Endothelial cell (in vitro differentiated cells): ENCODE measurements around the gene DOCK1. TPM values are rescaled to one million over a fixed set of nuclear protein-coding genes. Genes with fewer than 3 reads are reported as not detected.

ENCODE experiments used
- DNase-seq: peaks from one replicate; pipeline ENCODE4 v3.0.0; 2021; ENCODE audit warnings: low spot score
- H3K27ac Mint-ChIP-seq: one replicate; pipeline ENCODE4 v1.8.0; 2021; ENCODE audit warnings: mixed read lengths, inconsistent platforms; ENCODE audit not compliant: unreplicated experiment
- H3K27me3 Mint-ChIP-seq: one replicate; pipeline ENCODE4 v1.8.0; 2021; ENCODE audit warnings: mild to moderate bottlenecking, moderate library complexity, mixed read lengths, inconsistent platforms; ENCODE audit not compliant: unreplicated experiment
- H3K36me3 Mint-ChIP-seq: one replicate; pipeline ENCODE4 v1.8.0; 2021; ENCODE audit warnings: mild to moderate bottlenecking, low read depth, mixed read lengths, inconsistent platforms; ENCODE audit not compliant: unreplicated experiment
- H3K4me1 Mint-ChIP-seq: one replicate; pipeline ENCODE4 v1.8.0; 2021; ENCODE audit warnings: mild to moderate bottlenecking, mixed read lengths, inconsistent platforms; ENCODE audit not compliant: unreplicated experiment
- H3K4me3 Mint-ChIP-seq: one replicate; pipeline ENCODE4 v1.8.0; 2021; ENCODE audit warnings: mild to moderate bottlenecking, mixed read lengths, inconsistent platforms; ENCODE audit not compliant: unreplicated experiment
- H3K9me3 Mint-ChIP-seq: one replicate; pipeline ENCODE4 v1.8.0; 2021; ENCODE audit warnings: mixed read lengths, inconsistent platforms; ENCODE audit not compliant: unreplicated experiment
- total RNA-seq: library from RNA; stranded (reverse); fragmentation: NEBNext Ultra II Directional; extraction: Animal tissue kit (Norgen Biotek cat#: 25700); gene quantifications from one replicate; pipeline ENCODE4 v1.2.1, GENCODE V29; 2021; ENCODE audit not compliant: unreplicated experiment
- TF ChIP-seq, protein P1 (sequence below): fragments of 200-600 bp; sonication (generic); IDR thresholded peaks from one replicate; pipeline ENCODE4 v1.5.0; 2021; ENCODE audit warnings: antibody characterized with exemption; ENCODE audit not compliant: unreplicated experiment

Gene DOCK1
- total RNA-seq, 1 donor from 2014 or later: 116 TPM

DNA sequence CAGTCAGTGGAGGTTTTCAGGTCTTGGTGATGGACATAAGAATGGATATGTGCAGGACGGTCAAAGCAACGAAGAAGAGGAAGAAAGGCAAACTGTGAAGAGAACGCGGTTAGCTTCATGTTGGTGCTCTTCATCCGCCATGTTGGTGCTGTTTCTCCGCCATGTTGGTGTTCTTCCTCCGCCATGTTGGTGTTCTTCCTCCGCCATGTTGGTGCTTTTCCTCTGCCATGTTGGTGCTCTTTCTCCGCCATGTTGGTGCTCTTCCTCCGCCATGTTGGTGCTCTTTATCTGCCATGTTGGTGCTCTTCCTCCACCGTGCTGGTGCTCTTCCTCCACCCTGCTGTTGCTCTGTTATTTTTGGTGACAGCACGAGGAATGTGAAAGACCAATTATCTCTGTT, 95.4 kb downstream of the DOCK1 start:
- TF ChIP-seq, protein P1, sequence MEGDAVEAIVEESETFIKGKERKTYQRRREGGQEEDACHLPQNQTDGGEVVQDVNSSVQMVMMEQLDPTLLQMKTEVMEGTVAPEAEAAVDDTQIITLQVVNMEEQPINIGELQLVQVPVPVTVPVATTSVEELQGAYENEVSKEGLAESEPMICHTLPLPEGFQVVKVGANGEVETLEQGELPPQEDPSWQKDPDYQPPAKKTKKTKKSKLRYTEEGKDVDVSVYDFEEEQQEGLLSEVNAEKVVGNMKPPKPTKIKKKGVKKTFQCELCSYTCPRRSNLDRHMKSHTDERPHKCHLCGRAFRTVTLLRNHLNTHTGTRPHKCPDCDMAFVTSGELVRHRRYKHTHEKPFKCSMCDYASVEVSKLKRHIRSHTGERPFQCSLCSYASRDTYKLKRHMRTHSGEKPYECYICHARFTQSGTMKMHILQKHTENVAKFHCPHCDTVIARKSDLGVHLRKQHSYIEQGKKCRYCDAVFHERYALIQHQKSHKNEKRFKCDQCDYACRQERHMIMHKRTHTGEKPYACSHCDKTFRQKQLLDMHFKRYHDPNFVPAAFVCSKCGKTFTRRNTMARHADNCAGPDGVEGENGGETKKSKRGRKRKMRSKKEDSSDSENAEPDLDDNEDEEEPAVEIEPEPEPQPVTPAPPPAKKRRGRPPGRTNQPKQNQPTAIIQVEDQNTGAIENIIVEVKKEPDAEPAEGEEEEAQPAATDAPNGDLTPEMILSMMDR: no peak
- Mint-ChIP-seq H3K4me1 (peaks cover 6% of the 10 kb centered on the region), H3K9me3 (no peaks in the 10 kb centered on the region), H3K27me3 (peaks cover 2% of the 10 kb centered on the region), H3K36me3 (peaks cover 59% of the 10 kb centered on the region), H3K4me3 (peak overlapping the region; percentile 65), H3K27ac (no peak overlapping the region)
- no peak for DNase-seq

DNA sequence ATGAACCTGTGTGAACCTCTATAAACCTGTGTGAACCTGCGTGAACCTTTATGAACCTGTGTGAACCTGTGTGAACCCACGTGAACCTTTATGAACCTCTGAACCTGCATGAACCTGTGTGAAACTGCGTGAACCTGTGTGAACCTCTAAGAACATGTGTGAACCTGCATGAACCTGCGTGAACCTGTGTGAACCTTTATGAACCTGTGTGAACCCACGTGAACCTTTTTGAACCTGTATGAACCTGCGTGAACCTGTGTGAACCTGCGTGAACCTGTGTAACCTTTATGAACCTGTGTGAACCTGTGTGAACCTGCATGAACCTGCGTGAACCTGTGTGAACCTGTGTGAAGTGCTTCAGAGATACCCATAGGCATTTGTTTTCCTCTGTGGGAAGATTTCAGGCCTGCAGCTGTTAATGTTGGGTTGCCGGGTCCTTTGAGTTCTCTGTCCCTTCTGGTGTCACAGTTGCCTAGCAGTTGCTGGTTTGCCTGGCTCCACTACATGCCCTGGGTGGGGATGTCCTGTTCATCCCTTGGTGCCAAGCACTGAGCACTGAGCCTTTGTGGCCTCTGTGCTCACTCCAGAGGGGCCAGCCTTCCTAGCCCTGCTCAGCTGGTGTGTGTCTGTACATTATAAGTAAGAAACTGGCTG, 97.9 kb downstream of the DOCK1 start:
- DNase-seq: no peak
- H3K27ac Mint-ChIP-seq: peak overlapping the region; percentile 6
- TF ChIP-seq, protein P1: no peak
- H3K36me3 Mint-ChIP-seq: peaks cover 52% of the 10 kb centered on the region
- H3K4me1 Mint-ChIP-seq: peaks cover 3% of the 10 kb centered on the region
- no peaks in the 10 kb centered on the region for H3K9me3 Mint-ChIP-seq
- H3K27me3 Mint-ChIP-seq: peaks cover 4% of the 10 kb centered on the region
- H3K4me3 Mint-ChIP-seq: no peak overlapping the region

DNA sequence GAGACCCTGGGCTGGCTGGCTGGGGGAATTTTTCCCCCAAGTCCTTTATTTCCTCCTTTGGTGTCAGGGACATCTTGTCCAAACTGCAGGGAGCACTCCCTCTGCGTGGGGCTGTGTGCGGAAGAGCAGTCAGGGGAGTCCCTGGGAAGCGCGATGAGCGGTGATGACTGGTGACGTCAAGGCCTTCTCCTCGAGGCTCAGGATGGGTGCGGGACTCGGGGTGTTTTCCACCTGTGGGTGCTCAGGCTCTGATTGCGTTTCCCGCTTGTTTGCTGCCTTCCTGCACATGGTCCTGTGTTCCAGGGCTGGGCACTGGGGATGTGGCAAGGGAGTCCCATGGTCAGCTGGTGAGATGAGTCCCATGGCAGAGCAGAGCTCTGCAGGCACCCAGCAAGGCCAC, 101.2 kb downstream of the DOCK1 start:
- no peak for DNase-seq
- TF ChIP-seq, protein P1: no peak
- peaks cover 2% of the 10 kb centered on the region for H3K27me3 Mint-ChIP-seq
- H3K9me3 Mint-ChIP-seq: no peaks in the 10 kb centered on the region
- peaks cover 29% of the 10 kb centered on the region for H3K36me3 Mint-ChIP-seq
- H3K4me3 Mint-ChIP-seq: peak overlapping the region; percentile 69
- peak overlapping the region; percentile 61 for H3K27ac Mint-ChIP-seq
- H3K4me1 Mint-ChIP-seq: no peaks in the 10 kb centered on the region

DNA sequence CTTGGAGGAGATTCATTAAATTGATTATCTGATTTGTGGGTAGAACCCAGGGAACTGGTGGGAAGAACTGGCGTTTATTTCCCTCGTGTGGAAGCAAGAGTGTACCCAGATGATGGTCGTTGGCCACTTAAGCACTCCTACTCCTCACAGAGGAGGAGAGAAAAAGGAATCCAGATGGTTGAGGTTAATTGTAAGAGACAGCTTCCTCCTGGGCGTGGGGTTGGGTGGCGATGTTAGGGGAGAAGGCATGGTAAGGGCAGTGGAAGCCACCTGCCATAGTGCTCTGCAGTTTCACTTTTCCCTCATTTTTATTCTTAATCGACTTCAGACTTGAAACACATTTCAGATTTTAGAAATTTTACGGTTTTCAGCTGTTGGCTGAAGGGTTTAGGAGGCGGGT, 104.1 kb downstream of the DOCK1 start:
- Mint-ChIP-seq H3K27ac (no peak overlapping the region), H3K4me3 (no peak overlapping the region), H3K9me3 (no peaks in the 10 kb centered on the region), H3K27me3 (peaks cover 2% of the 10 kb centered on the region), H3K36me3 (peaks cover 24% of the 10 kb centered on the region), H3K4me1 (peaks cover 6% of the 10 kb centered on the region)
- no peak for DNase-seq
- TF ChIP-seq, protein P1: no peak

DNA sequence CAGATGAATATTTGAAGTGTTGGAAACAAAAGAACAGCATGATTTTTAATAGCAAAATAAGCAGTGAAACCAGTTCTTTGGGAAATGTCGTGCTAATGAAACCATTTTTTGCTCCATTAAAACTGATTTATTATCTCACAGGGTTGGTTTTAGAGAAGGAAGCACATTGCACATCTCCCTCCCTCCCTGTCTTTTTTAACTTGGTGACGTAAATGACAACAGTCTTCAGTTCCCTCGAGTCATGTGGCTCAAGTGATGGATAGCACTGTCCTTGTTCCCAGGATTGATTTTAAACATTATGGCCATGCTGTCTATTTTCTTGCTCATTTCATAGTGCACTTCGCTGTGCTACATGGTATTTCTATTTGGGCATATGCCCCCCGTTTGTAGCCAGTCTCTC, 105.9 kb downstream of the DOCK1 start:
- H3K27ac Mint-ChIP-seq: no peak overlapping the region

More for the DNA sequence above, 105.9 kb downstream of the DOCK1 start:
- no peak overlapping the region for H3K4me3 Mint-ChIP-seq
- peaks cover under 1% of the 10 kb centered on the region for H3K27me3 Mint-ChIP-seq
- H3K9me3 Mint-ChIP-seq: no peaks in the 10 kb centered on the region
- peaks cover 18% of the 10 kb centered on the region for H3K36me3 Mint-ChIP-seq
- H3K4me1 Mint-ChIP-seq: peaks cover 6% of the 10 kb centered on the region
- TF ChIP-seq, protein P1: no peak
- no peak for DNase-seq
